Measurements from ENCODE around the gene CYP2R1.

GRCh38 chr11:14852571-14853177 lies 39.4 kb downstream of the CYP2R1 start:
- TF ChIP-seq POLR2A (IDR thresholded peaks at IDR 0.05; ENCODE audit: low read length) = no peak
- TF ChIP-seq GATA1 (IDR thresholded peaks at IDR 0.05; ENCODE audit: low read depth, low read length) = no peak
